HG02840 (cell line): ENCODE results near the gene CCDC178.
"Not testable (repeated sequence)": the region's sequence is repeated elsewhere in the genome, so short reads cannot be mapped to it uniquely, and the experiment has no call there.

Experiments
- ATAC-seq: cut with Tn5 transposase; IDR thresholded peaks from one replicate; pipeline ENCODE4 v1.9.1; 2021; ENCODE audit warnings: mild to moderate bottlenecking, moderate library complexity, moderate number of reproducible peaks; ENCODE audit not compliant: unreplicated experiment, low FRiP score

The CCDC178 gene, protein sequence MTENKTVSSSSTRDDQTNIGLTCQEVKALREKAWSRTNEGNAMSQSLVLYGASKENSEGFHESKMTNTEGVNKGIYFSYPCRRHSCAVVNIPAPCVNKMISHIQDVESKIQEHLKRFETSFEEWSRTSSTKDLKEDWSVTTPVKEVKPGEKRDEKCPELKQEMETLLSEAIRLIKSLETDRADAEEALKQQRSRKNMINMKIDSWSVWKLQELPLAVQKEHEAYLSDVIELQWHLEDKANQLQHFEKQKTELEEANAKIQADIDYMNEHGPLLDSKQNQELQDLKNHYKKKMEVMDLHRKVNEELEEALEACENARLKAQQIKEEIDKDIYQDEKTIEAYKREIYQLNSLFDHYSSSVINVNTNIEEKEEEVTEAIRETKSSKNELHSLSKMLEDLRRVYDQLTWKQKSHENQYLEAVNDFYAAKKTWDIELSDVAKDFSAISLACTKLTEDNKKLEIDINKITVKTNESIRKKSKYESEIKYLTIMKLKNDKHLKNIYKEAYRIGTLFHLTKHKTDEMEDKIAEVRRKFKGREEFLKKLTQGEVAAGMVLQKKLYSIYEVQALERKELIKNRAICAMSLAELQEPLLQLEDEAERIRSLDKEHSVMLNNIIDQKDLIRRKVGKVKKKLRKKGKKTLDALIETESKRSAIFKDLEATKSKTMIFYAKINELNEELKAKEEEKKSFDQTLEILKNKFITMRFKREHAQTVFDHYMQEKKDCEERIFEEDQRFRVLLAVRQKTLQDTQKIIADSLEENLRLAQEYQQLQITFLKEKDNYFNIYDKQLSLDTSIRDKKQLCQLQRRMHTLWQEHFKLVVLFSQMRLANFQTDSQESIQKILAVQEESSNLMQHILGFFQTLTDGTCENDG

GRCh38 chr18:33440060-33441043 lies at the start of gene CCDC178:
TSS of gene CCDC178 (minus strand) at chr18:33440721. CDS start at chr18:33412088, 28,633 bp downstream.
- no peak for ATAC-seq

DNA sequence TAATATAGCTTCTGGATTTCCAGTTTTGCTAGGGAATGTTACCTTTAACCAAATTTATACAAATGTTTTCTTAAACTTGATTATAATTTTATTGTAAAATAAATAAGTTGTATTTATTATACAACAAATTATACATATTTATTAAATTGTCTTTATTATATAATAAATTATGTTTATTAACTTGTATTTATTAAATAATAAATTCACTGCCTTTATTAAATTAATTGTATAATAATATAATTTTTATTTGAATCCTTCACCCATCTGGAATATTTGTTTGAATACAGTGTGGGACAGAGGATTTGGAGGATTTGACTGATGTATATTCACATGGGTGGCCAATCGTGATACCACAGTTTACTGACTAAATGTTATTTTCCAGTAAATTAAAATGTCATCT lies 43.4 kb upstream of the CCDC178 start:
- ATAC-seq: no peak

GRCh38 chr18:33472509-33472908 lies 32.0 kb upstream of the CCDC178 start:
- no peak for ATAC-seq

DNA sequence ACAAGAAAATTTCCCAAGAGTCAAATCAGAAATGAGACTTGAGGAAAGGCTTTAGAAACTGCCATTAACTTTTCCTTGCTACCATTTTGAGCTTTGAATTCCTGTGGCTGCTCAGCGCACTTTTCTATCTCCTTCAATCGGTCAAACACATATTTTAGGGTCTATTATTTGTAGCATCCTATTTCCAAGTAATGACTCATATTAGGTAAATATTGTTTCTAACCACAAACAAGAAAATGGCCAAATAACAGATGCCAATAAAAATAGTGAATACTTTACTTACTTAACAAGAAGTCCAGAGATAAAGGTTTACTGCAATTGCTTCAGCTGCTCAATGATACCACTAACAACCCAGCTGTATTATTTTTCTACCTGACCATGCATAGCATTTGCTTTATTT lies 29.7 kb upstream of the CCDC178 start:
- ATAC-seq: no peak

DNA sequence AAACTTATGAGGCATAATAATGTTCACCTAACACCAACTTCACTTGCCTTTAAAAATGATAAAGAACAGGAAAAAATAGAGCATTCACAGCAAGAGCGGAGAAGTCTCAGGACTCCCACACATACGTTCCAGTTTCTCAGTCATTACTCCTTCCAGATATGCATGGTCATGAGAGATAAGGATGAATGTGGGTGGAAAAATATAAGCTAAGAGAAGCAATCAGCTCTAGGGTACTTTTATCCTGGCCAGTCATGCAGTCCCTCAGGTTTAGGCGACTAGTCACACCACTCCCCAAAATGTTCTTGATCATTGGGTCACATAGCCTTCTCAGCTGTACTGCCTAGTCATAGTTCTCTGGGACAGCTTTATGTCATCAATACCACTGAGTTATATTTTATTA lies 29.2 kb upstream of the CCDC178 start:
- ATAC-seq: no peak

DNA sequence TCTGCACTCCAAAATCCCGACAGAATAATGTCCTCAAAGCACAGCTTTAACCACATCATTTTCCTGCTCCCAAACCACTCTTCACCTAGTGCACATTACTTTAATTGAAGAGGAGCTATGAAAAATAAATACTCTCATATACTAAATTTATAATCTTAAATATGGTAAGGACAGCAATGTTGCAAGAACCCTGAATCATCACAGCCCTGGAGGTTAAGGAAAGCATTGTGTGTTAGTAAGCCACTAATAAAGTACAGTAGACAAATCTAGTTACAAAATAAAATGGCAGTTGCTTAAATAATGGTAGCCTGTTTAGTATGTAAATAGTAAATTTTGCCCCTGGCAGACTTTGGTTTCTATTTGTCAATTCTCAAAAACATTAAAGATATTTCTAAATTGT lies 27.0 kb upstream of the CCDC178 start:
- ATAC-seq: no peak

DNA sequence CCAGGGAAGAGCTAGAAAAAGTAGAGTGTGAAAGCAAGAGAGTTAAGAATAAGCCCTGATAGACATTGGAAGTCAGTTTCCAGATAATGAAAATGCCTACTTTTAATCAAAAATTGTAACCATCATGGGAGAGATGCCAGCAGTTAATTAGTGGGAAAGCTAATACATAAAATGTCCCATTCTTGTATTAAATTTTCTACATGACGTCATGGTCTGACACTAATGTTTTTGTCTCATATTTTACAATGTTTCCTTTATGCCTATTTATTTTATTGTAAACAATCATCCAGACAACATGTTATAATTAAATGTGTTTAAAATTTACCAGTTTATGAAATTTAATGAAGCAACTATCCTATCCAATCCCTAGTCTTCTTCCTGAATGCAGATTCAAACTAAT lies 26.3 kb upstream of the CCDC178 start:
- no peak for ATAC-seq

GRCh38 chr18:33460681-33461080 lies 20.2 kb upstream of the CCDC178 start:
- no peak for ATAC-seq

DNA sequence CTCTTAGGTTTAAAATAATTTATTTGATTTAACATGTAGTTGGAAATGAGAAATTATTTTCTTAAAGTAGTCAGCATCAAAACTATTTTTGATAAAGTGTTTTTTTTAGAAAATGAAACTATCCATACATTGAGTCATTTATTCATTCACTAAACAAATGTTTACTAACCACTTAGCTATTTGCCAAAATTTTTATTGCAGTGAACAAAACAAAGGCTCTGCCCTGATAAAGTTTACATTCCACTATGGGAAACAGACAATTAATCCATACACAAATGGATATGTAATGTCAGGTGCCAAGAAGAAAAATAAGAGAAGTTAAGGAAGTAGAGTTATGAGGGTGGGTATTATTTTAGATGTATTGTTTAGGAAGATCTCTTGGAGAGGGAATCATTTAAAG lies 19.1 kb upstream of the CCDC178 start:
- ATAC-seq: no peak

- ATAC-seq: no peak
Measured at GRCh38 chr18:33446604-33447003, 6.1 kb upstream of the CCDC178 start.

GRCh38 chr18:33444709-33445108 lies 4.2 kb upstream of the CCDC178 start:
- ATAC-seq: no peak

DNA sequence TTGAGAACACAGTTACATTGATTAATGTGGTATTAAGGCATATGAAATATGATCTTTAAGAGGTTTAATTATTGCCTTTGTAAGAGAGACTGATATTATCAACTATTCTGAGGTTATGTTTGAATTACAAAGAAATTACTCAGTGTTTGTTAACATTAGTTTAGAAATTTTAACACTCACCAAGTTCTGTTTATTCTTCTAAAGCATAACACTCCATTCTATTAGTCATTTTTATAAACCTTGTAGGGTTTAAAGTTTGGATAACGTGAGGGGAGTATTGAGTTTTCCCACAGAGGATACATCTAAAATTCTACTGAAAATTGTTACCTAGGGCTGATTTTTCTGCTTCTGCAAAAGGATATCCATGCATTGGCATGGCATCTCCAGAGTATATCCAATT lies 7.7 kb downstream of the CCDC178 start:
- no peak for ATAC-seq

DNA sequence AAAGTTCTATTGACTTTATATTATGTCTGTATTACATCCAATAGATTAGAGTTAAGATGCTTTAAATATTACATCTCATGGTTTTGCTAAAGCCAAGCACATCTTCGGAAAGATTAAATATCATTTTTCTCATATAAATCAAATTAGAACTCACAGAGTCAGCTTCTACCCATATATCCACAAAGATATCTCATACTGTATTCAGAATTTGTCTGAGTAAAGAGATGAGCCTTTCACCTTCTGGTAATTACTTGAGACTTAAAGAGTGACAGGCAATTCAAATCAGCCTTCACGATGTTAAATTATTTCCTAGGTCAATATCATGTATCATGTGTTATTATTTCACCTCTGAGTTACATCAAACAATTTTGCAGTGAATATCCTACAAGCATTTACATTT lies 13.0 kb downstream of the CCDC178 start:
- no peak for ATAC-seq

- ATAC-seq: no peak
Measured at GRCh38 chr18:33424266-33424946, 16.1 kb downstream of the CCDC178 start.

- ATAC-seq: no peak
Measured at GRCh38 chr18:33421225-33421624, 19.3 kb downstream of the CCDC178 start.

- ATAC-seq: no peak
Measured at GRCh38 chr18:33404244-33404873, 36.2 kb downstream of the CCDC178 start.

- ATAC-seq: not testable (repeated sequence)
Measured at GRCh38 chr18:33398939-33399338, 41.6 kb downstream of the CCDC178 start.

DNA sequence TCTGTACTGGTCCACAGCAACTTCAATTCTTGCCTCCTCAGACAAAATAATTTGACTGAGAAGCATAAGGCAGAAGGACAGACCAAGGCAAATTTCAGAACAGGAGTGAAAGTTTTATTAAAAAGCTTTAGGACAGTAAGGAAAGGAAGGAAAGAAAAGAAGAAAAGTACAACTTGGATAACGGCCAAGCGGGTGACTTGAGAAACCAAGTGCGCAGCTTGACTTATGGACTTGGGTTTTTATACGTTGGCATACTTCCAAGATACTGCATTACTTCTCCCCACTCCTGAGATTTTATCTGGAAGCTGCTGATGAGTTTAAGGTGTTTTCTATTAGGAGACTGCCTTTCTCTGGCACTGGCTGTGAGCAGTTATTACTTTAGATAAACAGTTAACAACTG lies 64.7 kb downstream of the CCDC178 start:
- no peak for ATAC-seq

DNA sequence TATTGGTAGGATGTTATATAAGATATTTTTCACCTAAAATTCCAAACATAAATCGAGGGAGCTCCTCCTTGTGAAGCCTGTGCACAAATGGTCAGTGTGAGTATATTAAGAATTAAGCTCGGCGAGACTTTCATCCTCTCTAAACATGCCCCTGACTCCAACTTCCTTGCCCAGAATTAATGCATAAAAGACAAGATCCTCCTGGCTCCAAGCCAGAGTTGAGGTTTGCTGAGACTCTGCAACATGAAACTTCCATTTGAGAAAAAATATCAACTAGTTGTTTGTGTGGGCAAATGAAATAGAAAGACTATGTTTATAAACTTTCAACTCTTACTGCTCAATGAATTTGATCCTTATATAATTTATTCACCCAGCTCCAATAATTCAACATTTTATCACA lies 68.1 kb downstream of the CCDC178 start:
- ATAC-seq: no peak
